CD4-positive, alpha-beta T cell (primary cell): ENCODE results near the gene OPCML. TPM values are rescaled to one million over a fixed set of nuclear protein-coding genes. Genes with fewer than 3 reads are reported as not detected.

Experiments
- ATAC-seq: fragments of 200-7000 bp; cut with Tn5 transposase; one replicate; pipeline ENCODE4 v1.10.0; 2022; ENCODE audit warnings: mild to moderate bottlenecking; ENCODE audit not compliant: poor library complexity
- CTCF ChIA-PET: fragments of 350-600 bp; sonication (Branson Sonifier 250); formaldehyde crosslinking; loops from one replicate; lab custom pipeline; 2021; ENCODE audit warnings: antibody characterized with exemption, inconsistent platforms; lab: Charles Lee
- POLR2A ChIA-PET: fragments of 350-600 bp; sonication (Branson Sonifier 250); formaldehyde crosslinking; loops from one replicate; lab custom pipeline; 2021; ENCODE audit warnings: antibody characterized with exemption, inconsistent platforms; lab: Charles Lee
- DNase-seq, 14 experiments: peaks; one replicate each; pipeline ENCODE4 v3.0.0-alpha.2; 2013 to 2020; ENCODE audit warnings: mixed read lengths in 2 of 14
- H3K27ac ChIP-seq, 2 donors: one replicate each; pipeline versions ENCODE4 v1.5.1 to v1.7.0; 2013; ENCODE audit warnings: low read length in 2 of 2, low read depth in 1 of 2, mild to moderate bottlenecking in 1 of 2
- H3K27me3 ChIP-seq, 2 experiments: 1 replicate in 1 of 2; 2 replicates in 1 of 2; pipeline versions ENCODE4 v1.6.1 to v1.7.0; 2013; ENCODE audit warnings: low read length in 2 of 2, control low read depth in 1 of 2, mild to moderate bottlenecking in 1 of 2, moderate library complexity in 1 of 2; ENCODE audit not compliant: insufficient read depth in 2 of 2, control insufficient read depth in 1 of 2
- H3K36me3 ChIP-seq: one replicate; pipeline ENCODE4 v1.6.1; 2013; ENCODE audit warnings: low read length, control low read depth; ENCODE audit not compliant: insufficient read depth
- H3K4me1 ChIP-seq: one replicate; pipeline ENCODE4 v1.6.1; 2013; ENCODE audit warnings: low read length, control low read depth; ENCODE audit not compliant: insufficient read depth
- H3K4me3 ChIP-seq: one replicate; pipeline ENCODE4 v1.5.1; 2013; ENCODE audit warnings: mild to moderate bottlenecking, low read length, moderate library complexity
- H3K9me3 ChIP-seq, 2 experiments: 1 replicate in 1 of 2; 2 replicates in 1 of 2; pipeline versions ENCODE4 v1.6.1 to v1.7.0; 2013; ENCODE audit warnings: low read length in 2 of 2, mild to moderate bottlenecking in 2 of 2, control low read depth in 1 of 2, moderate library complexity in 1 of 2; ENCODE audit not compliant: control insufficient read depth in 1 of 2, insufficient read depth in 1 of 2
- H3K27ac Mint-ChIP-seq: one replicate; pipeline ENCODE4 v1.8.0; 2020; ENCODE audit warnings: mixed read lengths
- H3K27me3 Mint-ChIP-seq: one replicate; pipeline ENCODE4 v1.8.0; 2021; ENCODE audit warnings: mixed read lengths
- H3K36me3 Mint-ChIP-seq: one replicate; pipeline ENCODE4 v1.8.0; 2021; ENCODE audit warnings: low read depth, mixed read lengths
- H3K4me1 Mint-ChIP-seq: one replicate; pipeline ENCODE4 v1.8.0; 2021; ENCODE audit warnings: low read depth, mixed read lengths
- H3K4me3 Mint-ChIP-seq: one replicate; pipeline ENCODE4 v1.8.0; 2020; ENCODE audit warnings: mild to moderate bottlenecking, mixed read lengths
- H3K9me3 Mint-ChIP-seq: one replicate; pipeline ENCODE4 v1.8.0; 2020; ENCODE audit warnings: mixed read lengths
- CTCF ChIP-seq: fragments of 200-600 bp; IDR thresholded peaks from one replicate; pipeline ENCODE4 v1.8.0; 2022; ENCODE audit warnings: antibody characterized with exemption, mild to moderate bottlenecking
- intact Hi-C, 2 experiments: fragments of 100-400 bp; cut with DNase I in 1 of 2; cut with micrococcal nuclease in 1 of 2; formaldehyde crosslinking; loops; one replicate each; pipeline versions ENCODE4 v1.15.1 to v1.9.0; 2023 to 2025; cut with DNase I, micrococcal nuclease
- total RNA-seq, 174 experiments: library from RNA in 2 of 174; stranded (reverse) in 2 of 174; gene quantifications; one replicate each; pipeline ENCODE4 v1.2.3 and lab custom pipeline; 2021 to 2026

The OPCML gene
- total RNA-seq, 2 experiments from 2014 or later, result not detected

- Mint-ChIP-seq H3K27me3 (peaks cover 8% of the 10 kb centered on the region), H3K4me3 (no peak overlapping the region), H3K36me3 (no peaks in the 10 kb centered on the region), H3K27ac (no peak overlapping the region), H3K9me3 (no peaks in the 10 kb centered on the region), H3K4me1 (no peaks in the 10 kb centered on the region)
- H3K36me3 ChIP-seq, result no peaks in the 10 kb centered on the region
- H3K4me3 ChIP-seq, result no peak overlapping the region
- TF ChIP-seq CTCF, result no peak
- H3K27me3 ChIP-seq, result no peaks in the 10 kb centered on the region
- no peak overlapping the region for H3K27ac ChIP-seq
- intact Hi-C loops, result no loop called here
- no peak for DNase-seq
- CTCF ChIA-PET, result no interaction called here
- H3K4me1 ChIP-seq, result no peaks in the 10 kb centered on the region
- POLR2A ChIA-PET, result no interaction called here
- H3K9me3 ChIP-seq, result peaks cover 0 to 8% of the 10 kb centered on the region in 2 experiments
- no peak for ATAC-seq
Observed at GRCh38 chr11:132792341-132793140, 739.8 kb downstream of the OPCML start.

GRCh38 chr11:132790971-132791370 is 741.3 kb downstream of the OPCML start:
- peaks cover 0 to 8% of the 10 kb centered on the region in 2 experiments for H3K9me3 ChIP-seq
- DNase-seq, result no peak
- Mint-ChIP-seq H3K4me3 (no peak overlapping the region), H3K4me1 (no peaks in the 10 kb centered on the region), H3K9me3 (no peaks in the 10 kb centered on the region), H3K27ac (no peak overlapping the region), H3K27me3 (peaks cover 11% of the 10 kb centered on the region), H3K36me3 (no peaks in the 10 kb centered on the region)
- no peaks in the 10 kb centered on the region for H3K27me3 ChIP-seq
- TF ChIP-seq CTCF, result no peak
- no peak for ATAC-seq
- no peaks in the 10 kb centered on the region for H3K36me3 ChIP-seq
- CTCF ChIA-PET, result no interaction called here
- no peak overlapping the region for H3K27ac ChIP-seq
- H3K4me1 ChIP-seq, result no peaks in the 10 kb centered on the region
- POLR2A ChIA-PET, result no interaction called here
- intact Hi-C loops, result no loop called here
- H3K4me3 ChIP-seq, result no peak overlapping the region

- ChIA-PET CTCF (no interaction called here), POLR2A (no interaction called here)
- Mint-ChIP-seq H3K4me1 (no peaks in the 10 kb centered on the region), H3K27ac (no peak overlapping the region), H3K27me3 (peaks cover 11% of the 10 kb centered on the region), H3K36me3 (no peaks in the 10 kb centered on the region), H3K9me3 (no peaks in the 10 kb centered on the region), H3K4me3 (no peak overlapping the region)
- TF ChIP-seq CTCF, result no peak
- H3K36me3 ChIP-seq, result no peaks in the 10 kb centered on the region
- intact Hi-C loops, result no loop called here
- no peak for DNase-seq
- no peak for ATAC-seq
- no peaks in the 10 kb centered on the region for H3K27me3 ChIP-seq
- no peak overlapping the region for H3K4me3 ChIP-seq
- H3K4me1 ChIP-seq, result no peaks in the 10 kb centered on the region
- peaks cover 0 to 8% of the 10 kb centered on the region in 2 experiments for H3K9me3 ChIP-seq
- H3K27ac ChIP-seq, result no peak overlapping the region
Observed at GRCh38 chr11:132790466-132790865, 741.8 kb downstream of the OPCML start.
